Naive thymus-derived CD4-positive, alpha-beta T cell (primary cell): Measurements from ENCODE around the gene SLC4A7. TPM values are rescaled to one million over a fixed set of nuclear protein-coding genes. Genes with fewer than 3 reads are reported as not detected.

Experiments used
- ATAC-seq: fragments of 150-1000 bp; cut with Tn5 transposase; 2 replicates; pipeline ENCODE4 v1.10.0; 2021; ENCODE audit warnings: mild to moderate bottlenecking, moderate library complexity
- CTCF ChIA-PET: fragments of 350-600 bp; sonication (Branson Sonifier 250); formaldehyde crosslinking; loops from one replicate; lab custom pipeline; 2021; ENCODE audit warnings: antibody characterized with exemption; lab: Charles Lee
- POLR2A ChIA-PET: fragments of 350-600 bp; sonication (Branson Sonifier 250); formaldehyde crosslinking; loops from one replicate; lab custom pipeline; 2021; ENCODE audit warnings: antibody characterized with exemption, inconsistent platforms; lab: Charles Lee
- DNase-seq, 9 donors: peaks; one replicate each; pipeline versions ENCODE4 v3.0.0 to v3.0.0-alpha.2; 2020 to 2022; ENCODE audit warnings: mixed read lengths in 1 of 9
- H3K27ac ChIP-seq: one replicate; pipeline ENCODE4 v1.7.0; 2013; ENCODE audit warnings: mild to moderate bottlenecking, low read depth, low read length, moderate library complexity
- H3K27me3 ChIP-seq, 2 donors: one replicate each; pipeline ENCODE4 v1.7.0; 2013; ENCODE audit warnings: low read length in 2 of 2, mild to moderate bottlenecking in 2 of 2, moderate library complexity in 2 of 2; ENCODE audit not compliant: control insufficient read depth in 2 of 2, insufficient read depth in 2 of 2
- H3K36me3 ChIP-seq, 3 experiments: 1 replicate in 2 of 3; 2 replicates in 1 of 3; pipeline ENCODE4 v1.7.0; 2013; ENCODE audit warnings: low read length in 3 of 3, mild to moderate bottlenecking in 3 of 3, moderate library complexity in 1 of 3; ENCODE audit not compliant: insufficient read depth in 3 of 3, control insufficient read depth in 2 of 3
- H3K4me1 ChIP-seq, 2 donors: one replicate each; pipeline ENCODE4 v1.7.0; 2013; ENCODE audit warnings: low read length in 2 of 2, mild to moderate bottlenecking in 2 of 2, moderate library complexity in 1 of 2; ENCODE audit not compliant: control insufficient read depth in 2 of 2, insufficient read depth in 2 of 2
- H3K4me3 ChIP-seq: 2 replicates; pipeline ENCODE4 v1.7.0; 2013; ENCODE audit warnings: mild to moderate bottlenecking, low read length
- H3K9me3 ChIP-seq, 3 experiments: 1 replicate in 2 of 3; 2 replicates in 1 of 3; pipeline ENCODE4 v1.7.0; 2013; ENCODE audit warnings: low read length in 3 of 3; ENCODE audit not compliant: control insufficient read depth in 2 of 3
- H3K27ac Mint-ChIP-seq, 9 donors: one replicate each; pipeline ENCODE4 v1.8.0; 2020 to 2022; ENCODE audit warnings: mixed read lengths in 9 of 9, mild to moderate bottlenecking in 8 of 9, moderate library complexity in 5 of 9, inconsistent platforms in 2 of 9
- H3K27me3 Mint-ChIP-seq, 5 donors: one replicate each; pipeline ENCODE4 v1.8.0; 2021 to 2022; ENCODE audit warnings: mixed read lengths in 5 of 5, mild to moderate bottlenecking in 1 of 5
- H3K36me3 Mint-ChIP-seq, 5 donors: one replicate each; pipeline ENCODE4 v1.8.0; 2020 to 2022; ENCODE audit warnings: mixed read lengths in 5 of 5, mild to moderate bottlenecking in 3 of 5, inconsistent platforms in 1 of 5
- H3K4me1 Mint-ChIP-seq, 7 donors: one replicate each; pipeline ENCODE4 v1.8.0; 2020 to 2022; ENCODE audit warnings: mixed read lengths in 7 of 7, mild to moderate bottlenecking in 3 of 7, inconsistent platforms in 1 of 7
- H3K4me3 Mint-ChIP-seq, 10 donors: one replicate each; pipeline ENCODE4 v1.8.0; 2020 to 2022; ENCODE audit warnings: mild to moderate bottlenecking in 10 of 10, mixed read lengths in 10 of 10, moderate library complexity in 6 of 10, inconsistent platforms in 2 of 10
- H3K9me3 Mint-ChIP-seq, 11 donors: one replicate each; pipeline ENCODE4 v1.8.0; 2020 to 2022; ENCODE audit warnings: mixed read lengths in 11 of 11, mild to moderate bottlenecking in 4 of 11, inconsistent platforms in 1 of 11, moderate library complexity in 1 of 11
- intact Hi-C, 2 donors: fragments of 100-400 bp; cut with micrococcal nuclease; formaldehyde crosslinking; loops; one replicate each; pipeline ENCODE4 v1.15.1; 2023
- polyA plus RNA-seq, 2 donors: library from polyadenylated mRNA; unstranded; fragments of 300-500 nt; fragmentation: Illumina TruSeq; gene quantifications; one replicate each; pipeline ENCODE4 v1.2.3, GENCODE V29; 2021
- total RNA-seq, 6 experiments: library from RNA in 5 of 6; stranded (reverse) in 5 of 6; gene quantifications; 1 replicate in 5 of 6; 2 replicates in 1 of 6; pipeline ENCODE4 v1.2.3 and lab custom pipeline; 2021 to 2026

Gene SLC4A7
- total and polyA plus RNA-seq, 7 experiments from 2014 or later = 9.3 to 69.1 (median 38.4) TPM

DNA sequence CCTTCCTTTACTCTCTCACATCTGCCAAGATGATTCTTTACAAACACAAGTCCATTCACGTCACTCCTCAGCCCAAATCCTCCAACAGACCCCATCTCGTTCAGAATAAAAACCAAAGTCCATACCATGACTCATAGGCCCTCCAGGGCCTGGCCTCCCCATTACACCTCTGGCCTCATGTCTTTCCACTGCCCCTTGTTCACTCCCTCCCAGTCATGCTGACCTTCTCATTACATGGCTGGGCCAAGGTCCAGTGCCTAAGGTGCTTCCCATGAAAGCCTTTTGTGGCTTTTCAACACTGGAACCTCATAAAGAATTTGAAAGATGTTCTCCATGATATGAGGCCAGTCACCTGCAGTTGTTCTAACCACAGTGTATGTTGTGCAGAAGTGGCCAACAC, 159.5 kb downstream of the SLC4A7 start:
- Mint-ChIP-seq H3K9me3 (peaks cover 0 to 12% (median 6%) of the 10 kb centered on the region in 11 donors), H3K4me3 (no peak overlapping the region), H3K27me3 (no peaks in the 10 kb centered on the region), H3K36me3 (peaks cover 0 to 7% (median 7%) of the 10 kb centered on the region in 5 donors), H3K4me1 (peaks cover 0 to 6% (median 0%) of the 10 kb centered on the region in 7 donors), H3K27ac (no peak overlapping the region)
- H3K9me3 ChIP-seq = no peaks in the 10 kb centered on the region
- no peaks in the 10 kb centered on the region for H3K4me1 ChIP-seq
- ATAC-seq = no peak
- H3K4me3 ChIP-seq = no peak overlapping the region
- ChIA-PET POLR2A (no interaction called here), CTCF (interaction anchor here (0.6 to 0.7 kb wide), 2 partner anchors 9 to 382 kb away, joined by 3 read pairs; no protein-coding TSS in a partner anchor)
- H3K27ac ChIP-seq = no peak overlapping the region
- DNase-seq = no peak
- intact Hi-C loops = no loop called here
- H3K27me3 ChIP-seq = no peaks in the 10 kb centered on the region
- no peaks in the 10 kb centered on the region for H3K36me3 ChIP-seq

DNA sequence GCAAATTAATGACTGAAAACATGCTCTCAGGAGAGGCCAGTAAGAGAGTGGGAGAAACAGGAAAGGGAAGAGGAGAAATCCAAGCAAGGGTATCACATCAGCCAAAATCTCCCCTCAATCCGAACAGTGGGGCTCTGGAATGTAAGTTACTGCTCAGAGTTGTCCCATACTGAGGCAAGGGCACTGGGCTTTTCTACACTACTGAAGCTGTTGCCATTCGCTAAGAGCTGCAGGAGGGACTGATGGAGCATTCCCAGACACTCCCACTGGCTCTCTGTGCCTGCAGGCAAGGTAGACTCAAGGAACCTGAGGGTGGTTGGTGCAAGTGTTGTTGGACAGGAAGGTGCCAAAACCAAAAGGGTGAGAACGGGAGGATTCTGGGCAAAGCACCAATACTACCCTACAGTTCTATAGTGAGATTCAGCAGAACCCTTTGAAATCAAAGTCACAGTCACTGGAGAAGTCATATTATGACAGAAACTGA, 161.1 kb downstream of the SLC4A7 start:
- Mint-ChIP-seq H3K36me3 (peaks cover 0 to under 1% (median under 1%) of the 10 kb centered on the region in 5 donors), H3K4me1 (peaks cover 0 to 6% (median 0%) of the 10 kb centered on the region in 7 donors), H3K27me3 (no peaks in the 10 kb centered on the region), H3K27ac (no peak overlapping the region), H3K4me3 (no peak overlapping the region), H3K9me3 (peaks cover 0 to 1% (median 0%) of the 10 kb centered on the region in 11 donors)
- H3K36me3 ChIP-seq = no peaks in the 10 kb centered on the region
- no peaks in the 10 kb centered on the region for H3K9me3 ChIP-seq
- intact Hi-C loops = no loop called here
- ATAC-seq (no peak), DNase-seq (no peak)
- H3K4me1 ChIP-seq = no peaks in the 10 kb centered on the region
- ChIA-PET POLR2A (no interaction called here), CTCF (no interaction called here)
- no peaks in the 10 kb centered on the region for H3K27me3 ChIP-seq
- no peak overlapping the region for H3K4me3 ChIP-seq
- H3K27ac ChIP-seq = no peak overlapping the region

Other genes starting within 250 kb of the SLC4A7 start
- gene NEK10, start 115.0 kb downstream of the SLC4A7 start, total RNA-seq = 1 to 10 TPM in 2 of 5 experiments, under 1 TPM in 3; 0.64 to 2.0 (median 0.95) TPM
- gene NEK10, start 115.0 kb downstream of the SLC4A7 start, polyA plus RNA-seq = not detected
- gene EOMES, start 237.9 kb upstream of the SLC4A7 start, total RNA-seq = 1 to 10 TPM in 4 of 5 experiments, under 1 TPM in 1; 0.67 to 9.5 (median 1.4) TPM
- 1 to 10 TPM; 1.5 to 1.9 TPM for gene EOMES, start 237.9 kb upstream of the SLC4A7 start, polyA plus RNA-seq